Measurements from ENCODE around the gene XCL2. TPM values are rescaled to one million over a fixed set of nuclear protein-coding genes. Genes with fewer than 3 reads are reported as not detected.

The XCL2 gene
- total RNA-seq, 4 donors from 2014 or later = 4.6 TPM; not detected in 3

- no peaks in the 10 kb centered on the region for H3K36me3 ChIP-seq
- H3K27me3 ChIP-seq = no peaks in the 10 kb centered on the region
- DNase-seq = no peak
- H3K27ac ChIP-seq = peak overlapping the region in 3 of 4 donors; percentile 16 to 47 (median 24)
- no peaks in the 10 kb centered on the region for H3K9me3 ChIP-seq
- TF ChIP-seq CTCF (IDR thresholded peaks at IDR 0.05) (no peak), POLR2A (IDR thresholded peaks at IDR 0.05) (no peak)
- H3K4me3 ChIP-seq = no peak overlapping the region
- H3K4me1 ChIP-seq = peaks cover 0 to 7% (median 0%) of the 10 kb centered on the region in 4 donors
Observed at GRCh38 chr1:168514455-168514854, 29.3 kb downstream of the XCL2 start.

- Histone ChIP-seq H3K36me3 (no peaks in the 10 kb centered on the region), H3K9me3 (no peaks in the 10 kb centered on the region), H3K27me3 (no peaks in the 10 kb centered on the region), H3K27ac (peak overlapping the region; percentile 16 to 70 (median 36)), H3K4me3 (no peak overlapping the region), H3K4me1 (peaks cover 0 to 7% (median 0%) of the 10 kb centered on the region in 4 donors)
- DNase-seq = no peak
- no peak for TF ChIP-seq POLR2A (IDR thresholded peaks at IDR 0.05)
- TF ChIP-seq CTCF (IDR thresholded peaks at IDR 0.05) = no peak
Observed at GRCh38 chr1:168513656-168514404, 30.0 kb downstream of the XCL2 start.

- DNase-seq = peak in 2 of 3 donors; percentile 28 to 70
- Histone ChIP-seq H3K36me3 (no peaks in the 10 kb centered on the region), H3K27ac (peak overlapping the region; percentile 34 to 70 (median 54)), H3K4me3 (no peak overlapping the region), H3K9me3 (no peaks in the 10 kb centered on the region), H3K4me1 (peaks cover 0 to 7% (median 0%) of the 10 kb centered on the region in 4 donors), H3K27me3 (no peaks in the 10 kb centered on the region)
- TF ChIP-seq CTCF (IDR thresholded peaks at IDR 0.05) = no peak
- TF ChIP-seq POLR2A (IDR thresholded peaks at IDR 0.05) = no peak
Observed at GRCh38 chr1:168512864-168513595, 30.8 kb downstream of the XCL2 start.

- Histone ChIP-seq H3K9me3 (no peaks in the 10 kb centered on the region), H3K4me1 (peaks cover 0 to 7% (median 0%) of the 10 kb centered on the region in 4 donors), H3K27ac (no peak overlapping the region), H3K27me3 (no peaks in the 10 kb centered on the region), H3K36me3 (no peaks in the 10 kb centered on the region), H3K4me3 (no peak overlapping the region)
- TF ChIP-seq POLR2A (IDR thresholded peaks at IDR 0.05) (no peak), CTCF (IDR thresholded peaks at IDR 0.05) (no peak)
- DNase-seq = no peak
Observed at GRCh38 chr1:168509875-168510791, 33.7 kb downstream of the XCL2 start.

- TF ChIP-seq CTCF (IDR thresholded peaks at IDR 0.05) = no peak
- TF ChIP-seq POLR2A (IDR thresholded peaks at IDR 0.05) = no peak
- no peak overlapping the region for H3K27ac ChIP-seq
- no peak for DNase-seq
- peaks cover 0 to 4% (median 0%) of the 10 kb centered on the region in 4 donors for H3K4me1 ChIP-seq
- H3K9me3 ChIP-seq = no peaks in the 10 kb centered on the region
- H3K36me3 ChIP-seq = no peaks in the 10 kb centered on the region
- no peaks in the 10 kb centered on the region for H3K27me3 ChIP-seq
- no peak overlapping the region for H3K4me3 ChIP-seq
Observed at GRCh38 chr1:168509210-168509609, 34.6 kb downstream of the XCL2 start.
